Stromal cell of bone marrow (primary cell): ENCODE measurements around the gene COMMD6.
"Not testable (repeated sequence)": the region's sequence is repeated elsewhere in the genome, so short reads cannot be mapped to it uniquely, and the experiment has no call there.

Experiments used
- DNase-seq: peaks from one replicate; pipeline ENCODE4 v3.0.0-alpha.2; 2012; ENCODE audit warnings: low read depth

COMMD6 gene

GRCh38 chr13:75537401-75538365, at the start of gene COMMD6:
Gene COMMD6, minus strand, starts transcription at chr13:75537841. Its CDS starts 36 bp downstream, at chr13:75537805.
- DNase-seq = peak; percentile 64

GRCh38 chr13:75585153-75585552, 47.5 kb upstream of the COMMD6 start:
- DNase-seq = no peak

DNA sequence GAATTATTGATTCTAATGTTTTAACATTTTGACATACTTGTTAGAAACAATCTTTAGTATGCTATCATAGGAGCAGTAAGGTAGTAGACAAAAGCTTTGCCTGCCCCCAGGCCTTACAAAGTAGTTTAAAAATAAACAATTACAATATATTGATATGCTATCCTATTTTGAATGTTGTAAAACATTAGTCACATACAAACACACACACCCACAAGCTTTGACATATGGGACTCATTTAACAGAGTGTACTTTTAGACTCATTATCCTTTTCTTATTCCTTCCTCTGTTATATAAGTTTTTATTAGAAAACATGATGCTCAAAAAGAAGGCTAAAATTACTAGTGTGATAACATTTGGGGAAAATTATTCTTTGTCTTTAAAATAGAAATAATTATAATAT, 45.5 kb upstream of the COMMD6 start:
- no peak for DNase-seq

DNA sequence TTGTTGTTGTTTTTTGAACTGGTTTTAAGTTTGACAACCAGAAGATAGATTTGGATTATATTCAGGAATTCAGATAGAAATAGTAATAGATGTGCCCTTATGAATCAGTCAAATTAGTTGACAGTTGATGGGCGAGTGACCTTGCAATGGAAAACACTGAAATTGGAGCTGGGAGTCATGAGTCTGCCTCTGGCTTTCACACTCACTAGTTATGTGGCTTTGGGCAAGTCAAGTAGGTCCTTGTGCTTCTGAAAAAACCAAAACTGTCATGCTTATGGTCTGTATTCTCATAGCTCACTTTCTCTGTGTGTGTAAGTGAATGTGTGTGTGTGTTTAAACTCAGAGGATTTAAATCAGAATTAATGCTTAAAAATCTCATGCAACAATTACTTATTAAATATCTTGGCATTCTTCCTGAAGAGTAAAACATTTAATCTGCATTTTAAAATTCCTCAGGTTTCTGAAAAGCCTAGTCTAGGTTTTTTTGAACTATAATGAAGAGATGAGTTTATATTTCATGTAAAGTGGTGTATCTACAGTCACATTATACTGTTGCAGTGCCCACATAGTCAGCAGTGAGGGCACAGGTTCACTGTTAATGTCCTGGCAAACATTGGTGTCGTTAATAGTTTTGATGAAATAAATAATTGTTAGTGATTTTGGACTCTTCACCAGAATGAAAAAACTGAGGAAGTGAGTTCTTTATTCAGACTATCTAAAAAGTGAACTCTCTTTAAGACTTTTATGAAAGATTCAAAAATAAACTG, 44.4 kb upstream of the COMMD6 start:
- DNase-seq = peak; percentile 49

- DNase-seq = no peak
Observed at GRCh38 chr13:75579529-75579928, 41.9 kb upstream of the COMMD6 start.

DNA sequence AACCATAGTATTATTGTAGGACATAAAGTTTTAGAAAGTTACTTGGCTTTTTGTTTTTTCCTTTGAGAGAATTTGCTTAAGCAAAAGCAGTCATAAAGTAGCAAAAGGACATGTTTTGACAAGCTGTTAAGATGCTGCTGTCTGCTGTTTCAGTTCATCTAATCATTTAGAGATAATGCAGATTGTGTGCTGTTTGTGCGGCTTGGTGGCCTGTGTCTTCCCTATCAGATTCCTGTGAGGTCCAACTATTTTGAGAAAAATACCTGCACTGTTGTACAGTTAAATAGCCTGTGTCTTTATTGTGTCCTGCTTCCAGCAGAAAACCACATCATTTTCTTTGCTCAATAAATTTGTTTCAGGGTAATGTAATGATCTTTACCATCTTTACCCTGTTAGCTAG, 31.9 kb upstream of the COMMD6 start:
- no peak for DNase-seq

DNA sequence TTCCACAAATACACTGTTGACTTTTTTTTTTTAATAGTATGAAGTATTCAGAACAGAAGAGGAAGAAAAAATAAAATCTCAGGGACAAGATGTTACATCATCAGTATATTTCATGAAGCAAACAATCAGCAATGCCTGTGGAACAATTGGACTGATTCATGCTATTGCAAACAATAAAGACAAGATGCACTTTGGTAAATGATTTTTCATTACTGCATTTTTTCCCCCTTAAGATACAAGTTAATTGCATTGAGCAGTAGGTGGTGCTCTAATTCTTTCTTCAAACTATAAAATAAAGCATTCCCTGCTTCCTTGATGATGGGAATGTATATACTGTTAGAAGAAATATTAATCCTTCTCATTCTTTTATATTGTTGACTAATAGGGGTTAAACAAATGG, 29.0 kb upstream of the COMMD6 start:
- DNase-seq = no peak

GRCh38 chr13:75558145-75558840, 20.7 kb upstream of the COMMD6 start:
- DNase-seq = no peak

- no peak for DNase-seq
Observed at GRCh38 chr13:75556961-75557360, 19.3 kb upstream of the COMMD6 start.

DNA sequence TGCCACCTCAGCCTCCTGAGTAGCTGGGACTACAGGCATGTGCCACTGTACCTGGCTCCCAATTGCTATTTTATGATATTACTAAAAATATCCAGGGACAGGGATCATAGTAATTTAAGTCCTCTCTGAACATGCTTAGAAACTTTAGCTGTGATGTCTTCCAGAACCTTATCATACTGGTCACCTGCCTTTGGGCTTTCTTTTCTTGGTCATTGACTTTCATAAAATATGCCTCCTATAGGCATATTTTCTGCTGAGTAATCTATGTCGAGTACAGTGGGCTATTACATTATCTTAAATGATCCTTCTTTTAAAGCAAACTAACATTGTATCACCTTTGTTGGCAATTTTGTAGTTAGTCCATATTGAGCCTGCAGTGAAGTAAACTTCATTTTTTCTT, 18.2 kb upstream of the COMMD6 start:
- no peak for DNase-seq

- no peak for DNase-seq
Observed at GRCh38 chr13:75554981-75555380, 17.3 kb upstream of the COMMD6 start.

GRCh38 chr13:75554464-75554863, 16.8 kb upstream of the COMMD6 start:
- no peak for DNase-seq

DNA sequence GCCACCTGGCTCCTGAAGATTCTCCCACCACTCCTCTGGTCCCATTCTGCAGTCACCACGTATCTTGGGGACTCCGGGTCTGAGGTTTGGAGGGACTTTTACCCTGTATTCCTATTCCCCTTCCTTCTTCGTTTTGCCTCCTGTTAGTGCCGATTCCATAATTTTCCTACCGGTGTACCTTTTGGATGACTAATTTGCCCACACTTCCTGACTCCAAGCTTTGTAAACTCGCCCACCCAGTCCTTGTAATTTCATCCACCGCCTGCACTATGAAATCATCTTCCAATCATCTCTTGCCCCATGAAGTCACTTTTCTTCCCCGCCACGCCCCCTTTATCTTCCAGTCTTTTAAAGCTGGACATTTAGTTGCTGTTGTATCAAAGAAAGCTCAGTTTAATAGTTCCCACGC, 12.5 kb upstream of the COMMD6 start:
- DNase-seq = peak; percentile 41

DNA sequence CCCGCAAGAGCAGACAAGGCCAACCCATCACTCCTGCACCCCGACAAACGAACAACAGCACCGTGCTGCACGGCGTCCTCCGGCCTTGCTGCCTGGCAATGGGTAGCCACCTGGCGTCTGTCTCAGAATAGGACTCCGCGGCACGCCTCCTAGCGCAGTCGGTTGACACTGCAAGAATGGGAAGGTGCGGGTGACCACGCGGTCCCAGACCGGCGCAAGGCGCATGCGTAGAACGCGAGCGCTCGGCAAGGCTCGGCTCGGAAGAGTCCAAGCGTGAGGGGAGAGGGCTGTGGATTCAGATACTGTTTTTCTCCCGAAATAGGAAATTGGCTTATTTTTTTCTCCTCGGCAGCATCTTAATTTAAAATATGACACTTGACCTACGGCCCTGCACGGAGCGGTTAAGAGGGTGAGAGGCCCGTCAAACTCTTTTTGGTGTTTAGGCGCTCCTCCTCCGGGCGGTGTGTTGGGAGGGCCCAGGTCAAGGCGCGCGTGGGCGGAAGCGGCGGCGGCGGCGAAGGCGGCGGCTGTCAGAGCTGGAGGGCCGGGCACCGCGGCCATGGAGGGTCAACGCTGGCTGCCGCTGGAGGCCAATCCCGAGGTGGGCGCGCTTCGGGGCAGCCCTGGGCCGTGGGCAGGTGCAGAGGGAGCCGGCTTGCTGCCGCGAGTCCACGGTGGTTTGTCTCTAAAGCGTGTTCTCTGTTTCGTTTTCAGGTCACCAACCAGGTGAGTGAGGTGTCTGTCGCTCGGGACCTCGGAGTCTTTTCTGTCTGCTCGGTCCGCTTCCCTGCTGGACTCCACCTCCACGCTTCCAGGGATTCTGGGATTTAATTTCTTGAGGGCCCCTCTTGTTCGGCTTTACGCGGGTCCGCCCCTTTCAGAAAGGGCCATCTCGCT, 11.9 kb upstream of the COMMD6 start, which contains the start of gene UCHL3:
Gene UCHL3, plus strand, starts transcription at position 530 of the 897 bp plus-strand sequence. Its CDS starts 30 bp downstream, at position 560.
- DNase-seq = peak; percentile 87

GRCh38 chr13:75547917-75548316, 10.3 kb upstream of the COMMD6 start:
- DNase-seq = no peak

DNA sequence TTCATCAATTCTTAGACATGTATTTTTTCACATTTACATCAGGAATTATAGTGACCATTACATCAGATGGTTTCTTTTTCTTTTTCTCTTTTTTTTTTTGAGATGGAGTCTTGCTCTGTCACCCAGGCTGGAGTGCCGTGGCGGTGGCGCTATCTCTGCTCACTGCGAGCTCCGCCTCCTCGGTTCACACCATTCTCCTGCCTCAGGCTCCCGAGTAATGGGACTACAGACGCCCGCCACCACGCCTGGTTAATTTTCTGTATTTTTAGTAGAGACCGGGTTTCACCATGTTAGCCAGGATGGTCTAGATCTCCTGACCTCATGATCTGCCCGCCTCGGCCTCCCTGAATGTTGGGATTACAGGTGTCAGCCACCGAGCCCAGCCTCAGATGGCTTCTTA, 7.7 kb upstream of the COMMD6 start:
- DNase-seq = not testable (repeated sequence)

DNA sequence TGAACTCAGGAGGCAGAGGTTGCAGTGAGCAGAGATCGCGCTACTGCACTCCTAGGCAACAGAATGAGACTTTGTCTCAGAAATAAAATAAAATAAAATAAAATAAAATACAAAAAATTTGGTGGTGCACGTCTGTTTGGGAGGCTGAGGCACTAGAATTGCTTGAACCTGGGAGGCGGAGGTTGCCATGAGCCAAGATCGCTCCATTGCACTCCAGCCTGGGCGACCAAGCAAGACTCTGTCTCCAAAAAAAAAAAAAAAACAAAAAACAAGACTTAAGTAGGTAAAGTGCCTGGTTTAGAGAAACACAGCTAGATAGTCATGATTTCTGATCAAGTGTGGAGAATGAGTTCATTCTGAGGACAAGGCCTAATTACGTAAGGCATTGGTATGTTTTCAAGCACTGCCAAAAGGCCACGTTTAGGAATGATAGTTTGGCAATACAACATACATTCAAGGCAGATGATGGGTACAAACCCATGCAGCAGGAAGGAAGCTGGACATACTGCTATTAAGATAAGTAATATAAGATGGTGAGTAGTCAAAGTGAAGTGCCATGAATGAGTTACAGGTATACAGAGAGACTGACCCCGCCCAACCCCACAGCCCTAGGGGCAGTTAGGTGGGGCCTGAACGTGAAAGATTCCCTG, 7.2 kb upstream of the COMMD6 start:
- peak; percentile 54 for DNase-seq

GRCh38 chr13:75541961-75542360, 4.3 kb upstream of the COMMD6 start:
- DNase-seq = no peak

- no peak for DNase-seq
Observed at GRCh38 chr13:75541287-75541686, 3.6 kb upstream of the COMMD6 start.

DNA sequence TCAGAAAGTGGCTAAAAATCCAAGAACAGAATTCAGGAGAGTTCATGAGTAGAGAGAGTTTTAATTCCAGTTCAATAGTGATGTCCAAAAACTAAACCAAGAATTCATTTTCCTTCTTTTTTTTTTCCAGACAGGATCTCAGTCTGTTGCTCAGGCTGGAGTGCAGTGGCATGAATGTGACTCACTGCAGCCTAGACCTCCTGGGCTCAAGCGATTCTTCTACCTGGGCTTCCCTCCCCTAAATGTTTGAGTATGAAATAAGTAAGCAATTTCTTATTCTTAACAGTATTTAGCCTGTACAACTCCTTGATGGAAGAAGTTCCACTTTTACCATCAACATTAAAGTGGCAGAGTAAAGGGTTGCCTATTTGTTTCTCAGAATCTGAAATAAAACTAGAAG, 3.8 kb downstream of the COMMD6 start:
- no peak for DNase-seq

DNA sequence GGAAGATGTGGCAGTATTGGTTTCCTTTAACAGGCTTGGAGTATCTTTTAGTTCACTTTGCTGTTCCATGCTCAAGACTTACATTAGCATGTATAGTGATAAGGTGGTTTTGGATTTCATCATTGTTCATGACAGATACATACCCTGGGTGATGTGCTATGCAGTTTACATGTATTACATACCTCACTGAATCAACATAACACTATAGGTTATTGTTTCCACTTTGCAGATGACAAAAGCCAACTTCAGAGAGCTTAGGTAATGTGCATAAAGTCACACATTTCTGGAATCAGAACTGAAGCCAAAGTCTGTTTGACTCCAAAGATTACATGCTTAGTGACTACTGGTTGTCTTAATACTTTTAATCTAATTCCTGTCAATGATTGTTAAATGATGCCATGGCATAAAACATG, 7.1 kb downstream of the COMMD6 start:
- no peak for DNase-seq
